HG02943 (cell line): Measurements from ENCODE around the gene CHD9.
"Not testable (repeated sequence)": the region's sequence is repeated elsewhere in the genome, so short reads cannot be mapped to it uniquely, and the experiment has no call there.

Source experiments
- ATAC-seq: cut with Tn5 transposase; IDR thresholded peaks from one replicate; pipeline ENCODE4 v1.9.1; 2021; ENCODE audit warnings: mild to moderate bottlenecking, low read depth, moderate library complexity; ENCODE audit not compliant: unreplicated experiment

Gene CHD9

DNA sequence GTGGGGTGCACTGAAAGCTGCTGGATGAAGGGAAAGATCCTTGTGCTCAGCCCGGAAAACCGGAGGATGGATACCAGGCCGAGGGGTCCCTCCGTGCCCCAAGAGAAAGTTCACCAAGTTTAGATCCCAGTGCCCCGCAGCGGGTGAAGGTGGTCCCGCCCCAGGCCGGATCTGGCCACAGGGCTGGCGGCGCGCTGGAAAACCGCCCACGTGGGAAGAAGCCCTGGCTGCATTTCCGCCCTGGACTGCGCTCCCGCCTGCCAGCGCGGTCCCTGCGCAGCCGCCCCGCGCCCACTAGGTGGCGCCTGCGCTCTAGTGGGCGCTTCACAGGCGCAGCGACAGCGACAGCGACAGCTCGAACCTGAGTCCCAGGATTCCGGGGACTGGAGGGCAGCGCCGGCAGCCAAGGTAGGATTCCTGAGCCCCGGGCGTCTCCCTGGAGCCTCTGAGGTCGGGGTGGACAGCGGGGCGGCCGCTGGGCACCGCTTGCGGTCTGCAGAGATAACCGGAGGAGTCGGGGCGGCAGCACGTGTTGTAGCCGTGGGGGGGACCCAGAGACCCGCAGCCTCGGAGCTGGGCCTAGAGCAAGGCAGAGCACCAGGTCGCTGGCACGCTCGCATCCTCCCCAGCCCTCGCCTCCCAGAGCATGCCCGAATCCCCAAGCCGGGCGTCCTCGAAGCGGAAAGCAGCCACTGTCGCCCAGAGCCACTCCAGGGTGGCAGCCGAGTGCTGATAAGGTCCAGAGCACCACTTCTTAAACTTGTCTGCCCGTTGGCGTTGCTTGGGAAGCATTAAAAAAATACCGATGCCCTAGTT lies at the start of gene CHD9:
Gene CHD9, plus strand, starts transcription at position 322 of the 816 bp plus-strand sequence. CDS start 101,099 bp downstream, outside the sequence.
- ATAC-seq = peak; percentile 64

DNA sequence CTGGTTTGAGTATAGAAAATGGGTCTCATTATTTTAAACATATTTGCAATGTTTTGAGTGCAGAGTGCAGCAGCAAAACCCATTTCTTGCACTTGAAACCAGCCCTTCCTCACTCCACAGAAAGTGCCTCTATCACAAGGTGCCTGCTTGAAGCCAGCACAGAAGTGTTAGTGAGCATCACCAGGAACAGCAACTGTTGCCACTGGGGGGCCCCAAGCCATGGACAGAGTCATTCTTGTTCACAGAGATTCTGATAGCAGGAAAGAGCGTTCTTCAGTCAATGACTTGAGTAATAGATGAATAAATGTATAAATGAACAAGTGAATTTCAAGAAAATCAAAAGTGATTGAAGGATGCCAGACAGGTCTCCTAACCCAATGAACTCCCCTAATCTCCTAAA lies 47.7 kb upstream of the CHD9 start:
- no peak for ATAC-seq

GRCh38 chr16:53014287-53014686 lies 40.5 kb upstream of the CHD9 start:
- no peak for ATAC-seq

GRCh38 chr16:53018834-53019416 lies 35.9 kb upstream of the CHD9 start:
- ATAC-seq = no peak

- ATAC-seq = no peak
Observed at GRCh38 chr16:53022374-53022773, 32.4 kb upstream of the CHD9 start.

DNA sequence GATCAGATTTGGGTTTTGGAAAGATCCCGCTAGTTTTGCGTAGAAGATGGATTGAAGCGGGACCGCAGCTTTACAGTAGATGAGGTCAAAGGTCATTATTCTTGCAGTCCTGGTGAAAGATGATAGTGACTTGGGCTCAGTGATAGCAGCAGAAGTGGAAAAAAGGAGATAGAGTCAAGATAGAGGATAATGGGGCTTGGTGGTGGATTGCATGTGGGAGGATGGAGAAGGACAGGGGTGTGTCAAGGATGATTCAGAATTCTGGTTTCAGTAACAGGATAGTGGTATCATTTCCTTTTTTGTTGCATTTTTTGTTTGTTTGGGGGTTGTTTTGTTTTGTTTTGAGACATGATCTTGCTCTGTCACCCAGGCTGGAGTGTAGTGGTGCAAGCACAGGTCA lies 30.7 kb upstream of the CHD9 start:
- no peak for ATAC-seq

GRCh38 chr16:53029971-53030370 lies 24.8 kb upstream of the CHD9 start:
- no peak for ATAC-seq

DNA sequence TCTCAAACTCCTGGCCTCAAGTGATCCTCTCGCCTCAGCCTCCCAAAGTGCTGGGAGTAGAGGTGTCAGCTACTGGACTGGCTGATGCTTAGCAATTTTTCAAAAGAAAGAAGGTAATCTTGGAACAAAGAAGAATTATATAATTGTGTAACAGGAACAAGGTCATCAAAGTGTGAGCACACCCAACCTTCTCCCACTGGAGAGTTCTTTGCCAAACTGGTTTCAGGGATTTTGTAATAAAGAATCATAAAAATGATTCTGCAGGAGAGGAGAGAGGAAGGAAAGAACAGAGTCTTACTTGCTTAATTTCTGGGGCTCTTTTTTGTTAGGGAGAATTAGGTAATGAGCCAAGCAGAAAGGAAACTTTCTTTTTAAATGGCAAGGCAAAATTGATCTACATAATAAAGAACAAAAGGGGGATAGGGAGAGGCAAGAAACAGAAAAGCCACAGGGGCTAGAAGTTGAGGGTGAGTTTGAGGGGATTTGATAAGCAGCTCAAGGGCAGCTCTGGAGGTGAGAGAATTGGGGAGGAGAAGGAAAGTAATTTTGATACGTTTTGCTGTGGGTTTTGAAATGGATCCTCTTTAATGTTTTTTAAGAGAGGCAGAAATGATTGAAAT lies 23.4 kb upstream of the CHD9 start:
- ATAC-seq = no peak

- no peak for ATAC-seq
Observed at GRCh38 chr16:53034306-53034705, 20.5 kb upstream of the CHD9 start.

- ATAC-seq = no peak
Observed at GRCh38 chr16:53035176-53035942, 19.4 kb upstream of the CHD9 start.

DNA sequence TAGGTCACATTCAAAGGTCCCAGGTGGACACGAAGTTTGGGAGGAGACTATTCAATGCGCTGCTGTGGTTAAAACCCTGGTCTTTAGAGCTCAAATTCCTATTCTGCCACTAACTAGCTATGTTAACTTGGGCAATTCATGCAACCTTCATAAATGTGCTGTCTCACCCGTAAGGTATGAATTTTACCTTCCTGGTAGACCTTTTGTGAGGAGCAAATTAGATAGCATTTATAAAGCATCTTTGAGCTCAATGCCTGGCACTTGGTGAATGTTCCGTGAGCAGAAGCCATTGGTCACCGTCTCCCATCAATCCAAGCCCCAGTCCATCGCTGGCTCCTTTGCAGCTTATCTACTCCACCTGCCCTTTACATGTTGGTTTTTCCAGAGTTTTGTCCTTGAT lies 18.7 kb upstream of the CHD9 start:
- ATAC-seq = no peak

- not testable (repeated sequence) for ATAC-seq
Observed at GRCh38 chr16:53036711-53037110, 18.1 kb upstream of the CHD9 start.

- no peak for ATAC-seq
Observed at GRCh38 chr16:53040788-53041187, 14.0 kb upstream of the CHD9 start.

GRCh38 chr16:53041320-53042051 lies 13.3 kb upstream of the CHD9 start:
- no peak for ATAC-seq

GRCh38 chr16:53042235-53042701 lies 12.5 kb upstream of the CHD9 start:
- ATAC-seq = no peak

GRCh38 chr16:53043428-53043831 lies 11.4 kb upstream of the CHD9 start:
- no peak for ATAC-seq

GRCh38 chr16:53043986-53044601 lies 10.7 kb upstream of the CHD9 start:
- ATAC-seq = no peak

DNA sequence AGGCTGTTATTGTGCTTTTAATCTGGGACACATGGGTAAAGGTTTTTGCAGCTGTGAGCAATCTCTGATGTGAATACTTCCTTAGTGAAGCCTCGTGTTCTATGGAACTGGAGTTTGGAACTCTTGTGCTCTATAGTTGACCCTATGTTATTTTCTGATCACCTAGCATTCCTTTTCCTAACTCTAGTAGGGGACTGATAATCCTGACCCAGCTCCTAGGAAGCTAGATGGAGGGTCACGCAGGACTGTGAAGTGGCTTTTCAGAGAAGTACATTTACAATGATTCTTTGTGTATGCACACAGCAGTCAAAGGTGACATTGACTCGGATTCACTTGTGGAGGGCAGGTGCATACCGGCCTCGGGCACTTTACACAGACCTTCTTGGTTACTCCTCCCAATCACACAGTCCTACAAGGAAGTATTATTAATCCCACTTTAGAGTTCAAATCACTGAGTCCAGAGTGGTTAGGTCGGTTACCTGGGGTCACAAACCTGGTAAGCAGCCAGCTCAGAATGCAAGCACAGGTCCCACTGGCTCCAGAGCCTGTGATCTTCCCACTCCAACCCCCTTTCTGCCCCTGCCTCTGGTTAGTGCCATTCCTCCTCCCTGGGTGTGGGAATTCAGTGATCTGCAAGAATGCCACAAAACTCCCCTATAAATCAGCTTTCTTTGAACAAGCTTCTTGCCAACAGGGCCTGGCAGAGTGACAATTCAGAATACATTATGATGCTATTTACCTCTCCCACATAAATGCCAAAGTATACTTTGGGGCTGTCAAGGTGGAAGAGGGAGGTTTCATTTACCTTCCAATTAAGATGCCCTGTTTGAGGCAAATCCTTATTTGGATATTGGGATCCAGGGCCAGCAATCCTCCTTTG lies 9.2 kb upstream of the CHD9 start:
- no peak for ATAC-seq

GRCh38 chr16:53047515-53047914 lies 7.3 kb upstream of the CHD9 start:
- ATAC-seq = not testable (repeated sequence)
